Measurements from ENCODE around the gene SAMD10. TPM values are rescaled to one million over a fixed set of nuclear protein-coding genes. Genes with fewer than 3 reads are reported as not detected.
A peak's percentile ranks its signal among the peaks of the same experiment; 100 is the strongest.
"Not testable (repeated sequence)": the region's sequence is repeated elsewhere in the genome, so short reads cannot be mapped to it uniquely, and the experiment has no call there.

Gene SAMD10
- total RNA-seq, 1 donor from 2014 or later = 3.1 TPM

DNA sequence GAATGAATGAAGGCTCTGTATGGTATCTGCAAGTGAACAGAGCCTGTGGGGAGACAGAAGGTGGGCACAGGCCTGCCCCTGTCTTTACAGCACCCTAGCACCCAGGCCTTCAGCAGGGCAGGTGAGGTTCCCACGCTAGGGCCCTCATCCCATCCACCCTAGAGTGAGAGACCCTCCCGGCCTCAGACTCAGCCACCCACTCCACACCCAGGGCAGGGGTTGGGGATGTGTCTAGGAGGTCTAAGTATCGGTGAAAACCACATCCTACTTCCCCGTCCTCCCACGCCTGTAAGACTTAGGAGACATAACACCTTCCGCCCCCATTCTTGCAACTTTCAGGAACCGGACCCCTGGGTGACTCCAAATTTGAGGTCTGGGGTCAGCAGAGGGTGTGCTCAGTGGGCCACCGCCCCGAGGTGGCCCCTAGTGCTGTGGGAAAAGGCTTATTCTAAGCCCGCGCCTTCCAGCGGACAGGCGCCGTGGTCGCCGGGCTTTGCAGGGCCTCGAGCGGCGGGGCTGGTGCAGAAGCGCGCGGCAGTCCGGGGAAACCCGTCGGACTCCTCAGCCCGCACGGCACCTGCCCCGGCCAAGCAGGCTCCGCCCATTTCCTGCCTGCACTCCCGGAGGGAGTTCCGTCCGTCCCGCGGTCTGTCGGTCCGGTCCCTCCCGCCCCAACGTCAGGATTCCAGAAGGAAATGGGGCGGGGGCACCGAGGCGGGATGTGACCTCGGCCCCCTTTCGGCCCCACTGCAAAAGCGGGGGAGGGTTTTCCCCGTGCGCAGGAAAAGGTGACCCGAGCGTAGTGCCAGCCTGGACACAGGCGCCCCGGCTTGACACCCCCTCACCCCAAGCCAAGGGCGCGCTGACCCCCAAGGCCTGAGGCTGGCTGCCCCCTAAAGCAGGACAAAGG is 868 bp downstream of the SAMD10 start:
- peak; percentile 58 for DNase-seq
- TF ChIP-seq, protein P1, sequence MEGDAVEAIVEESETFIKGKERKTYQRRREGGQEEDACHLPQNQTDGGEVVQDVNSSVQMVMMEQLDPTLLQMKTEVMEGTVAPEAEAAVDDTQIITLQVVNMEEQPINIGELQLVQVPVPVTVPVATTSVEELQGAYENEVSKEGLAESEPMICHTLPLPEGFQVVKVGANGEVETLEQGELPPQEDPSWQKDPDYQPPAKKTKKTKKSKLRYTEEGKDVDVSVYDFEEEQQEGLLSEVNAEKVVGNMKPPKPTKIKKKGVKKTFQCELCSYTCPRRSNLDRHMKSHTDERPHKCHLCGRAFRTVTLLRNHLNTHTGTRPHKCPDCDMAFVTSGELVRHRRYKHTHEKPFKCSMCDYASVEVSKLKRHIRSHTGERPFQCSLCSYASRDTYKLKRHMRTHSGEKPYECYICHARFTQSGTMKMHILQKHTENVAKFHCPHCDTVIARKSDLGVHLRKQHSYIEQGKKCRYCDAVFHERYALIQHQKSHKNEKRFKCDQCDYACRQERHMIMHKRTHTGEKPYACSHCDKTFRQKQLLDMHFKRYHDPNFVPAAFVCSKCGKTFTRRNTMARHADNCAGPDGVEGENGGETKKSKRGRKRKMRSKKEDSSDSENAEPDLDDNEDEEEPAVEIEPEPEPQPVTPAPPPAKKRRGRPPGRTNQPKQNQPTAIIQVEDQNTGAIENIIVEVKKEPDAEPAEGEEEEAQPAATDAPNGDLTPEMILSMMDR (IDR thresholded peaks at IDR 0.05; ENCODE audit: partially characterized antibody, unreplicated experiment) = no peak
- Mint-ChIP-seq H3K9me3 (ENCODE audit: unreplicated experiment) (peaks cover 8% of the 10 kb centered on the region), H3K36me3 (ENCODE audit: unreplicated experiment) (no peaks in the 10 kb centered on the region), H3K4me3 (ENCODE audit: unreplicated experiment) (peak overlapping the region; percentile 71), H3K27ac (ENCODE audit: unreplicated experiment) (no peak overlapping the region), H3K27me3 (ENCODE audit: unreplicated experiment) (peaks cover 14% of the 10 kb centered on the region), H3K4me1 (ENCODE audit: low read depth, unreplicated experiment) (peaks cover 8% of the 10 kb centered on the region)

DNA sequence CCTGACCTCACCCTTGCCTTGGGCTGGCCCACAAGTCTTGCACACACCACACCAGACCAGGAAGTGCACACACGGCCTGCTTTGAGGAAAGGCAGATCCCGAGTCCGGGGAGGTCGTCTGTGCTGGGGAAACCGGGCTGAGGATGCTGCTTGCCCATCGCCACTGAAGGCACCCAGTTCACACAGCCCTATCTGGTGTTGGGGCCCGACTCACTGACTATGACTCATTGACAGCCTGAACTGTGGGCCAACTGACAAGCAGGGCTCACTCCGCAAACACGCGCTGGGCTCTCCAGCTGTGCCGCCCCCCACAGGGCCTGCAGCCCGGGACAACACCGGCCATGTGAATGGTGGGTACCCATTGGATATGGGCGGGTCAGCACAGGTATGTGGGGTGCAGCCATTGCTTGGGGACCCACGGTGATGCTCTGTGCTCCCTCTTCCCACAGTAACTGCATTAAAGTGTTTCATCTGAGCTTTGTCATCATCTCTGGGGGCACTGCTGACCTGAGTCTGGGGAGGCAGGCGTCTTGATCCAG is 1.6 kb downstream of the SAMD10 start:
- TF ChIP-seq, protein P1 (IDR thresholded peaks at IDR 0.05; ENCODE audit: partially characterized antibody, unreplicated experiment) = no peak
- Mint-ChIP-seq H3K27me3 (ENCODE audit: unreplicated experiment) (peaks cover 17% of the 10 kb centered on the region), H3K36me3 (ENCODE audit: unreplicated experiment) (no peaks in the 10 kb centered on the region), H3K9me3 (ENCODE audit: unreplicated experiment) (peaks cover 11% of the 10 kb centered on the region), H3K4me1 (ENCODE audit: low read depth, unreplicated experiment) (peaks cover 13% of the 10 kb centered on the region), H3K4me3 (ENCODE audit: unreplicated experiment) (peak overlapping the region; percentile 36), H3K27ac (ENCODE audit: unreplicated experiment) (no peak overlapping the region)
- DNase-seq = peak; percentile 14

DNA sequence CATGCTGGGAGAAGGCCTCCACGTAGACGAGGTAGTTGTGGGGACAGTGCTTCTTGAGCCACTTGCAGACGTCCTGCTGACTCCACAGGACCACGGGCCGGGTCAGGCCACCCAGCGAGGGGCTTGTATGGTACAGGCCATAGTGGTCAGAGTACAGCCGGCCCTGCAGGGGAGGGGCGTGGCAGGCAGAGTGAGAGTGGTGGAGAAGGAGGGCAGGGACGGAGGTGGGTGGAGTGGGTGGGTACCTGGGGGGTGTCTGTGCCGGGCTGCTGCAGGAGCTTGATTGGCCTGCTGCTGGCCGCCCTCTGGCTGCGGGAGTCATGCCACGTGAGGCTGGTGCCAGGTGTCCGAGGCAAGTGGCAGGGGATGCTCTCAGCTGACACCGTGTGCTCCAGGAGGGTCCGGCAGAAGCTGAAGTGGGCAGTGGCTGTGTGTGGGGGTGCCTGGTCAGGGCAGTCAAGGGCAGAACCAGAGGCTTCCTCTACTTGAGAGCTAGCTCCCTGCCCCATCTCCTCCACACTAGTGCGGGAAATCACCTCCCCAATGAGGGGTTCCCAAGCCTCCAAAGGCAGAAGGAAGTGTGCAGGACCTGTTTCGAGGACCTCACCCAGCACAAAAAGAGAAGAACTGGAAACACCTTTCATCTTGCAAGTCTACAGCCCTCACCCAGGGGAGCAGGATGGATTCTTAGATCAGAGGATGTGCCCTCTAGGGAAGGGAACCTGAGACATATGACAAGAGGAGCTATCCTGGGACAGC is 2.3 kb downstream of the SAMD10 start:
- peak; percentile 19 for DNase-seq
- Mint-ChIP-seq H3K36me3 (ENCODE audit: unreplicated experiment) (no peaks in the 10 kb centered on the region), H3K27ac (ENCODE audit: unreplicated experiment) (no peak overlapping the region), H3K4me1 (ENCODE audit: low read depth, unreplicated experiment) (peaks cover 13% of the 10 kb centered on the region), H3K4me3 (ENCODE audit: unreplicated experiment) (peak overlapping the region; percentile 36), H3K9me3 (ENCODE audit: unreplicated experiment) (peaks cover 11% of the 10 kb centered on the region), H3K27me3 (ENCODE audit: unreplicated experiment) (peaks cover 17% of the 10 kb centered on the region)
- TF ChIP-seq, protein P1 (IDR thresholded peaks at IDR 0.05; ENCODE audit: partially characterized antibody, unreplicated experiment) = no peak

DNA sequence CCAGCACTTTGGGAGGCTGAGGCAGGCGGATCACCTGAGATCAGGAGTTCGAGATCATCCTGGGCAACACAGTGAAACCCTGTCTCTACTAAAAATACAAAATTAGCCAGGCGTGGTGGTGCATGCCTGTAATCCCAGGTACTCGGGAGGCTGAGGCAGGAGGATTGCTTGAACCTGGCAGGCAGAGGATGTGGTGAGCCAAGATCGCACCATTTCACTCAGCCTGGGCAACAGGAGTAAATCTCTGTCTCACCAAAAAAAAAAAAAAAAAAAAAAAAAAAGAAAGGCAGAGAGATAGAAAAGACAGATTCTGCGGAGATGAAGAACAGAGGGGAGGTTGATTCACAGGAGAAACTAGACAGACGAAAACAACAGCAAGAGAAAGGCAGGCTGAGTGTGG is 2.9 kb downstream of the SAMD10 start:
- DNase-seq; H3K9me3 Mint-ChIP-seq (ENCODE audit: unreplicated experiment); H3K27ac Mint-ChIP-seq (ENCODE audit: unreplicated experiment); H3K36me3 Mint-ChIP-seq (ENCODE audit: unreplicated experiment); H3K4me3 Mint-ChIP-seq (ENCODE audit: unreplicated experiment); H3K4me1 Mint-ChIP-seq (ENCODE audit: low read depth, unreplicated experiment): not testable (repeated sequence)
- H3K27me3 Mint-ChIP-seq (ENCODE audit: unreplicated experiment) = peaks cover 19% of the 10 kb centered on the region

DNA sequence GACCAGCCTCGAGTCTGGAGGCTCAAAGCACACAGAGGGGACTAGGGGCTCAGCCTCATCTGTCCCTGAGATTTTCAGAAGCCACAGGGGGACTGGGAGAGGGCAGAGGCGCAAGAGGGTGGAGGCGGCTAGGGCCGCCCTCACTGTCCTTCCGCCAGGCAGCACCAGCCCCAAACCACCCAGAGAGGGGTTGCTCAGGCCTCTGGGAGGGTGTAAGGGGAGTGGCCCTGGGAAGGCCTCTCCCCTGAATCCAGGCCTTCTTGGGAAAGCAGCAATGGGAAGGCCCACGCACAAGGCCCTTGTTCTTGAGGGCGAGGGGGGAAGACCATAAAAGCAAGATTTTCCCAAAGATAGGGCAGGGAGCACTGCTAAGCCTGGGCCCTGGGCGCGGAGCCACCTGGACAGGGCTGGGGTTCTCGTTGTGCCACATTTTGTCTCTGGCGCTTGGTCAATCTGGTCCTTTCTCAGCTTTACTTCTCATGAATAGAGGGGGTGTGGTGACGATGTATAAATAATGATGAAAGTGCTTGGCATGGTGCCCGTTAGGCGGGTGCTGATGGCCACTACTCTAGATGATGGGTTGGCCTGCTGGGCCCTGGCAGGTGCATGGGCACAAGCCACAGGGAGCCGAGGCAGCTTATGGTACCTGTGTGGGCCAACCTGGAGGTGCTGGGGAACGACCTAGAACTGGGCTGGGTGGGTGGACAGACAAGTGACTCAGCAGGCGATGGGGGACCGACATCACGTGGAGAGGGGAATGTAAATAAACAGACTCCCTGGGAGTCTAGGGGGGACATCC is 4.8 kb downstream of the SAMD10 start:
- Mint-ChIP-seq H3K36me3 (ENCODE audit: unreplicated experiment) (no peaks in the 10 kb centered on the region), H3K4me1 (ENCODE audit: low read depth, unreplicated experiment) (peaks cover 5% of the 10 kb centered on the region), H3K9me3 (ENCODE audit: unreplicated experiment) (peaks cover 7% of the 10 kb centered on the region), H3K27ac (ENCODE audit: unreplicated experiment) (no peak overlapping the region), H3K27me3 (ENCODE audit: unreplicated experiment) (peaks cover 14% of the 10 kb centered on the region), H3K4me3 (ENCODE audit: unreplicated experiment) (no peak overlapping the region)
- no peak for DNase-seq
- TF ChIP-seq, protein P1 (IDR thresholded peaks at IDR 0.05; ENCODE audit: partially characterized antibody, unreplicated experiment) = no peak
